ENCODE measurements around the gene ERFL.

DNA sequence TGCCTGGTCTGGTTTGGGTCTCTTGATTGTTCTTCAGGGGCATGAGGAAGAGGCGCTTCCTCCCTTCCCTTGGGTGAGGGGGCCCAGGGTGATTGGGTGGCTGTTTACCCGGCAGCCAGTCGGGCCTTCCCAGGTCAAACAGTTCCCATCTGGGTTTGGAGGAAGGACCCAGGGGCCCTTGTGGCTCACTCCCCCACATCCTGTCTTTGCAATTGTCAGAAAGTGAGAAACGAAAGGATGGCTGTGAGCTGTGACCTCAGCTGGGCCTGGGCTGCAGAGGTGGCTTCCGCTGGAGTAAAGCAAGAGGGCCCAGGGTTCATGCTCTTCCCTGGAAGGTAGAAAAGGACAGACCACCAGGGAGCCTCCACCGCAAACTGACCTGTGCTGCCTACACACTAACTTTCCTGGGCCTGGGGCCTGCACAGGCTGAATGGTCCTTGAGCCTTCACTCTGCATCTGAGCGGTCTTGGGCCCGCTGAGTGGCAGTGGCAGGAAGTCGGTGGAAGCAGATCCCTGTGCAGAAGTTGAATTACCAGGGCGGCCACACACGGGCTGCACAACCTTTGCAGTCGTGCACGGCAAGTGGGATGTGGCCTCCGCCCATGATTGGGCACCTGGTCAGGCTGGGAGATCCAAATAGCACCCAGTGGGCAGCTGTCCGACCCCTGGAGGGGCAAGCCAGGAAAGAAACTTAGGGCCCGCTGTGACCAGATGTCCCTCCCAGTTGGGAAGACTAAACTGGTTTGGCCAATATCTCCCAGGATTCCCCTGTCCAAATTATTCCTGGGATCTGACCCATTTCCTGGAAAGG, 56.5 kb downstream of the ERFL start:
- TF ChIP-seq, protein P1, sequence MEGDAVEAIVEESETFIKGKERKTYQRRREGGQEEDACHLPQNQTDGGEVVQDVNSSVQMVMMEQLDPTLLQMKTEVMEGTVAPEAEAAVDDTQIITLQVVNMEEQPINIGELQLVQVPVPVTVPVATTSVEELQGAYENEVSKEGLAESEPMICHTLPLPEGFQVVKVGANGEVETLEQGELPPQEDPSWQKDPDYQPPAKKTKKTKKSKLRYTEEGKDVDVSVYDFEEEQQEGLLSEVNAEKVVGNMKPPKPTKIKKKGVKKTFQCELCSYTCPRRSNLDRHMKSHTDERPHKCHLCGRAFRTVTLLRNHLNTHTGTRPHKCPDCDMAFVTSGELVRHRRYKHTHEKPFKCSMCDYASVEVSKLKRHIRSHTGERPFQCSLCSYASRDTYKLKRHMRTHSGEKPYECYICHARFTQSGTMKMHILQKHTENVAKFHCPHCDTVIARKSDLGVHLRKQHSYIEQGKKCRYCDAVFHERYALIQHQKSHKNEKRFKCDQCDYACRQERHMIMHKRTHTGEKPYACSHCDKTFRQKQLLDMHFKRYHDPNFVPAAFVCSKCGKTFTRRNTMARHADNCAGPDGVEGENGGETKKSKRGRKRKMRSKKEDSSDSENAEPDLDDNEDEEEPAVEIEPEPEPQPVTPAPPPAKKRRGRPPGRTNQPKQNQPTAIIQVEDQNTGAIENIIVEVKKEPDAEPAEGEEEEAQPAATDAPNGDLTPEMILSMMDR (conservative IDR thresholded peaks at IDR 0.05 in 1 of 2, IDR thresholded peaks at IDR 0.05 in 1 of 2; ENCODE audit: extremely low read depth in 1 of 2, insufficient read depth in 1 of 2, low read depth in 1 of 2, low read length in 2 of 2) = no peak
- TF ChIP-seq EZH2 (IDR thresholded peaks at IDR 0.05; ENCODE audit: borderline replicate concordance, low read length) = no peak

Data from mammary epithelial cell (primary cell).